Heart right ventricle (tissue), 16 donors: ENCODE data around the gene CLMN. TPM values are rescaled to one million over a fixed set of nuclear protein-coding genes. Genes with fewer than 3 reads are reported as not detected.

ENCODE experiments used
- ATAC-seq, 8 donors: fragments of 200-7000 bp; cut with Tn5 transposase; one replicate each; pipeline ENCODE4 v1.9.1; 2020; ENCODE audit warnings: mild to moderate bottlenecking in 8 of 8, moderate library complexity in 8 of 8, moderate number of reproducible peaks in 1 of 8
- DNase-seq, 2 donors: peaks; one replicate each; pipeline ENCODE4 v3.0.0-alpha.2; 2020
- H3K27ac ChIP-seq, 10 donors: fragments of 200-600 bp; sonication (generic) in 2 of 10; one replicate each; pipeline versions ENCODE4 v1.5.0 to v1.8.0; 2020 to 2022; ENCODE audit warnings: mild to moderate bottlenecking in 3 of 10
- H3K27me3 ChIP-seq, 7 donors: fragments of 200-600 bp; one replicate each; pipeline ENCODE4 v1.8.0; 2021 to 2022; ENCODE audit warnings: mild to moderate bottlenecking in 2 of 7
- H3K36me3 ChIP-seq, 9 donors: fragments of 200-600 bp; sonication (generic) in 1 of 9; one replicate each; pipeline versions ENCODE4 v1.5.0 to v1.8.0; 2020 to 2022; ENCODE audit warnings: mild to moderate bottlenecking in 2 of 9
- H3K4me1 ChIP-seq, 9 donors: fragments of 200-600 bp; sonication (generic) in 1 of 9; one replicate each; pipeline versions ENCODE4 v1.5.0 to v1.8.0; 2020 to 2022; ENCODE audit warnings: mild to moderate bottlenecking in 4 of 9
- H3K4me3 ChIP-seq, 10 donors: fragments of 200-600 bp; sonication (generic) in 2 of 10; one replicate each; pipeline versions ENCODE4 v1.5.0 to v1.8.0; 2020 to 2022; ENCODE audit warnings: mild to moderate bottlenecking in 7 of 10, moderate library complexity in 2 of 10
- H3K9me3 ChIP-seq, 11 donors: fragments of 200-600 bp in 10 of 11; sonication (generic) in 2 of 11; one replicate each; pipeline versions ENCODE4 v1.5.0 to v1.8.0; 2013 to 2022; ENCODE audit warnings: mild to moderate bottlenecking in 2 of 11, control low read depth in 1 of 11, moderate library complexity in 1 of 11
- CTCF ChIP-seq, 9 donors: fragments of 200-600 bp; sonication (generic) in 2 of 9; IDR thresholded peaks; one replicate each; pipeline versions ENCODE4 v1.5.0 to v1.8.0; 2021 to 2022; ENCODE audit warnings: antibody characterized with exemption in 9 of 9, mild to moderate bottlenecking in 5 of 9, moderate library complexity in 1 of 9
- WGBS, 2 donors: extraction: QIAGEN DNeasy Blood & Tissue Kit; methylation state at CpG; one replicate each; pipeline ENCODE4 v1.1.7; 2013; ENCODE audit warnings: inconsistent platforms in 1 of 2; 5-methylcytosine and 5-hydroxymethylcytosine counted together
- intact Hi-C, 10 donors: fragments of 100-400 bp; cut with DNase I; formaldehyde crosslinking; loops; one replicate each; pipeline versions ENCODE4 v1.11.1 to v1.14.2; 2022
- polyA plus RNA-seq, 2 donors: library from polyadenylated mRNA; stranded (reverse); fragments of 200-250 nt; gene quantifications; one replicate each; pipeline ENCODE4 v1.2.3, GENCODE V29; 2013
- total RNA-seq, 10 donors: library from RNA; stranded (reverse); fragmentation: NEBNext Ultra II Directional in 3 of 10; extraction: Animal tissue kit (Norgen Biotek cat#: 25700) in 3 of 10; gene quantifications; one replicate each; pipeline versions ENCODE4 v1.2.1 to v1.2.4, GENCODE V29; 2021 to 2023
- donor health status: Arrhythmogenic right ventricular cardiomyopathy.
- donor health status: ischemic (EF 13 %, LVEDD 7.1; RV severe dilation, severe dysfunction).
- donor health status: healthy with polysubstance abuse.
- donor health status: DM: no; HTN: yes; CAD: no.
- donor health status: DM: no; HTN: no; CAD: no.
- donor health status: ischemic (EF 25% LVEDD 6.9; RV normal size, moderate dysfunction).
- donor health status: ischemic (EF 25% LVEDD 5.7; RV mildly dilated, moderate dysfunction).
- donor health status: healthy.
- donor health status: DM: yes; HTN: yes; CAD: no.
- donor health status: Ischemic cardiomyopathy.
- donor health status: ischemic (EF 35%, LVEDD 5.7; RV mildly dilated, moderate dysfunction).
- donor health status: nonischemic (EF 11% LVEDD 7.7; RV severe dilation, severe dysfunction).
- donor health status: DM: yes; HTN: yes; CAD: no.
- donor health status: PGD.
- donor health status: ischemic (EF 29% LVEDD 5.4; RV normal size, mild dysfunction).
- donor health status: nonischemic (EF 23%, LVEDD 6.1; RV moderate dilation, normal function).

Gene CLMN
- total and polyA plus RNA-seq, 12 donors: 2.6 to 14.5 (median 5.9) TPM

- WGBS, 2 donors: 80 to 84% methylated on average over 10 of the region's 10 CpGs
- DNase-seq (no peak), ATAC-seq (no peak)
- TF ChIP-seq CTCF (IDR thresholded peaks at IDR 0.05): no peak
- intact Hi-C loops: no loop called here
- Histone ChIP-seq H3K27me3 (peaks cover 0 to 30% (median 12%) of the 10 kb centered on the region in 7 donors), H3K4me3 (no peak overlapping the region), H3K9me3 (no peaks in the 10 kb centered on the region), H3K27ac (no peak overlapping the region), H3K4me1 (no peaks in the 10 kb centered on the region), H3K36me3 (peaks cover 0 to 16% (median 0%) of the 10 kb centered on the region in 9 donors)
These were observed 102.3 kb downstream of the CLMN start for GRCh38 chr14:95217391-95217900.

DNA sequence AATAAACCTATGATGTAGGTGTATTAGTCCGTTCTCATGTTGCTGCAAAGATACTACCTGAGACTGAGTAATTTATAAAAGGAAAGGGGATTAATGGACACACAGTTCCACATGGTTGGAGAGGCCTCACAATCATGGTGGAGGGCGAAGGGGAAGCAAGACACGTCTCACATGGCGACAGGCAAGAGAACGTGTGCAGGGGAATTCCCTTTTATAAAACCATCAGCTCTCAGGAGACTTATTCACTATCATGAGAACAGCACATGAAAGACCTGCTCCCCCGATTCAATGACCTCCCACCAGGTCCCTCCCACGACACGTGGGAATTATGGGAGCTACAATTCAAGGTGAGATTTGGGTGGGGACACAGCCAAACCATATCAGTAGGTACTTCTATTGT is 103.7 kb downstream of the CLMN start:
- TF ChIP-seq CTCF (IDR thresholded peaks at IDR 0.05): no peak
- ATAC-seq: no peak
- Histone ChIP-seq H3K9me3 (no peaks in the 10 kb centered on the region), H3K27me3 (peaks cover 0 to 24% (median 12%) of the 10 kb centered on the region in 7 donors), H3K36me3 (peaks cover 0 to 12% (median 0%) of the 10 kb centered on the region in 9 donors), H3K4me1 (no peaks in the 10 kb centered on the region), H3K4me3 (no peak overlapping the region), H3K27ac (no peak overlapping the region)
- intact Hi-C loops: no loop called here
- DNase-seq: no peak
- 88 to 89% methylated on average over 8 of the region's 8 CpGs for WGBS, 2 donors

DNA sequence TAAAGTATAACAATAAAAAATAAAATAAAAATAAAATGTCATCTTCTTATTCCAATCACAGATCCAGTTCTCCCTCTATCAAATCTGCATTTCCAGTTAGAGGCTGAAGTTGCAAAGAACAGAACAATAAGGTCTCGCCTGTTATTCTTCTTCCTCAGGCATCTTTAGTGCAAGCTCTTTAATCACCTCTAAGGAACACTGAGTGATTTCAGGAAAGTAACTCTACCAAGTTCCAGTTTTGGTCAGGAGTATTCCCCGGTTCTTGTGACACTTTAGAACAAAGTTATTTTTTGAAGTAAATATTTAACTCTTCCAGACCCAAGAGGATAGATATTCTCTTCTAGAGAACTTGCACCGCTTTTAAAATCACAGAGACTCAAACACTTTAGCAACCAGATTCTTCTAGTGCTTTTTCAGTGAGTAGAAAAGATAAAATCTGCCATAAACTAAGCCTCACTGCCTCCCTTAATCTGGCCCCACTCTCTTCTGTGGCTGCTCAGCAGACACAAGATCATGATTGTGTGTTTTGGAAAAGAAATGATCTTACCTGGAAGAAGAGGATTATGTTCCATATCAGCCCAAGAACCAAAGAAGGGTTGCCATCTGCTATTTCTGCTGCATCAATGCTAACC is 104.5 kb downstream of the CLMN start:
- peaks cover 0 to 8% (median 0%) of the 10 kb centered on the region in 9 donors for H3K36me3 ChIP-seq
- no peak overlapping the region for H3K4me3 ChIP-seq
- no peaks in the 10 kb centered on the region for H3K4me1 ChIP-seq
- no peaks in the 10 kb centered on the region for H3K9me3 ChIP-seq
- intact Hi-C loops: no loop called here
- H3K27ac ChIP-seq: no peak overlapping the region
- TF ChIP-seq CTCF (IDR thresholded peaks at IDR 0.05): no peak
- ATAC-seq (no peak), DNase-seq (no peak)
- WGBS, 2 donors: 81 to 82% methylated on average over 3 of the region's 3 CpGs
- peaks cover 0 to 24% (median 12%) of the 10 kb centered on the region in 7 donors for H3K27me3 ChIP-seq

DNA sequence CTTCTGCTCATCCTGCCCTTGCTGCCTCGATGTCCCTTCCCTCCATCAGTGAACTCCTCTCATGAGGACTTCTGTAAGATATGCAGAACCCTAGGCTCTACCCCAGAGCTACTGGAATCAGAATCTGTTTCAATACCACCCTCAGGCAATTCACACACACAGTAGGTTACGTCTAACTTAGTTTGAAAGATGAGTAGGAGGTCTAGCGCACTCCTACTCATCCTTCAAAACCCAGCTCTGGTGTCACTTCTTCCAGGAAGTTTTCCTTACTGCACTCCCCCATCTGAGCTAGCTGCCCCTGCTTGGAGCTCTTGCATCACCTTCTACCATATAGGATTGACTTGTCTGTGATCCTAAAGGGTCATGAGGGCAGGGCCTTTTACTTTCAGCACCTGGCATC is 105.9 kb downstream of the CLMN start:
- peaks cover 0 to 28% (median 18%) of the 10 kb centered on the region in 7 donors for H3K27me3 ChIP-seq
- DNase-seq (no peak), ATAC-seq (no peak)
- 93 to 95% methylated on average over 3 of the region's 3 CpGs for WGBS, 2 donors
- intact Hi-C loops: no loop called here
- no peak for TF ChIP-seq CTCF (IDR thresholded peaks at IDR 0.05)
- H3K4me1 ChIP-seq: no peaks in the 10 kb centered on the region
- no peak overlapping the region for H3K27ac ChIP-seq
- peaks cover 0 to 21% (median 0%) of the 10 kb centered on the region in 9 donors for H3K36me3 ChIP-seq
- H3K9me3 ChIP-seq: no peaks in the 10 kb centered on the region
- no peak overlapping the region for H3K4me3 ChIP-seq
